Pons (tissue), 1 donor: ENCODE measurements around the gene GOLGA6L7.
"Not testable (repeated sequence)": the region's sequence is repeated elsewhere in the genome, so short reads cannot be mapped to it uniquely, and the experiment has no call there.

ENCODE experiments used
- DNase-seq: peaks from one replicate; pipeline ENCODE4 v3.0.0-alpha.2; 2016; ENCODE audit warnings: low spot score

GOLGA6L7 gene, protein sequence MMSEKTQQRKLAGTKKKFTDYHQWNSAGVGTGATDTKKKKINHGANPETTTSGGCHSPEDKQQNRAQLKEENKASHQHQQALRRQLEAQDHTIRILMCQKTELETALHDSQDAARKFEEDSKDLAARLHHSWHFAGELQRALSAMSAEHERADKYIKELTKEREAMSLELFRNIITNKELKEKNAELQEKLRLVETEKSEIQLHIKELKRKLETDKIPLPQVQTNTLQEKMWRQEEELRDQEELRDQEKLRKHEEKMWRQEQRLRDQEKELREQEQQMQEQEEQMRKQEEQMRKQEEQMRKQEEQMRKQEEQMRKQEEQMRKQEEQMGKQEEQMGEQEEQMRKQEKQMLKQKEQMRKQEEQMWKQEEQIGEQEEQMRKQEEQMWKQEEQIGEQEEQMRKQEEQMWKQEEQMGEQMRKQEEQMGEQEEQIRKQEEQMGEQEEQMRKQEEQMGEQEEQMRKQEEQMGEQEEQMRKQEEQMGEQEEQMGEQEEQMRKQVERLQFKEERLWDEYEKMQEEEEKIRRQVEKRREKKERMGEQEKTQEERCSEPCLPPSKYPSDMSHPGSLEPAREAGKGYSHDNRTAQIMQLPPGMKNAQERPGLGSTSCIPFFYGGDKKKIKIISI

DNA sequence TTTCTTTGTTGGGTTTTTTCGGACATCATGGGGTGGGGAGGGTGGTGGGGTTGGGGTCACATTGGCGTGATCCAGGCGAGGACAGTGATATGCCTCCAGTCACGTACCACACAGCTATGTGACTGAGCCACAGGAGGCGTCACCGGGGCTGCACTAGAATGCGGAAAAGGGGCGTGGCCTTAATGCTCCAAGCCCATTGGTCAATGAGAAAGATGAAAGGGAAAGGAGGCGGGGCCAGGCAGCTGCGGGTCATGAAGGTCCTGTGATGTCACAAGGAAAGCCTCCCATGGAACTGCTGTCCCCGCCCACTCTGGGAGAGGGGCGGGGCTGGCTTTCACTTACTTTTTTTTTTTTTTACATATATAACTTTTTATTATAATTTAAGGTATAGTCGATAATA lies at the start of gene GOLGA6L7:
GOLGA6L7 (minus strand) TSS at position 124 of the 400 bp plus-strand sequence; CDS start at position 29, 95 bp downstream.
- not testable (repeated sequence) for DNase-seq

DNA sequence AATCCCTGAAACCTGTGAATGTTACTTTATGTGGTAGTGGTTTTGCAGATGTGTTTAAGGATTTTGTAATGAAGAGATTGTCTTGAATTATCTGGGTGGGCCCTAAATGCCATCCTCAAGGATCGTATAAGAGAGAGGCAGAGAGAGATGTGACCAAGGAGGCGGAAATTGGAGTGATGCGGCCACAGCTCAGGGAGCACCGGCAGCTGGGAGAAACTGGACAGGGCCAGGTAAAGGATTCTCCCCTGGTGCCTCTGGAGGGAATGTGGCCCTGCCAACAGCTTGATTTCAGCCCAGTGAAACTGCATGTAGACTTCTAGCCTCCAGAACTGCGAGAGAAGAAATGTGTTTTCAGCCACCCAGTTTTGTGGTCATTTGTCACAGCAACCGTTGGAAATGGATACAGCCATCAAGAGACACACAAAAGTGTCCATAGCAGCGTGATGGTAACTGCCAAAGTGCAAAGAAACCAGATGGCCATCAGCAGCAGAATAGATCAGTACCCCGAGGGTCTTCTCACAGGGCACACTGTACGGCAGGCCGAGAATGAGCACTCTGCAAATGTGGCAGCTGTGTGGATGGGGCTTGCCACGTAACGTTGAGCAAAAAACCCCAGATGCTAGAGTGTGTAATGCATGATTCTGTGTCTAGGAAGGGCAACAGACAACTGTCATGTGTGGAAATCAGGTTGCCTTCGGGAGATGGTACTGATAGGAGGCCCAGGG lies 49.6 kb upstream of the GOLGA6L7 start:
- DNase-seq = no peak

DNA sequence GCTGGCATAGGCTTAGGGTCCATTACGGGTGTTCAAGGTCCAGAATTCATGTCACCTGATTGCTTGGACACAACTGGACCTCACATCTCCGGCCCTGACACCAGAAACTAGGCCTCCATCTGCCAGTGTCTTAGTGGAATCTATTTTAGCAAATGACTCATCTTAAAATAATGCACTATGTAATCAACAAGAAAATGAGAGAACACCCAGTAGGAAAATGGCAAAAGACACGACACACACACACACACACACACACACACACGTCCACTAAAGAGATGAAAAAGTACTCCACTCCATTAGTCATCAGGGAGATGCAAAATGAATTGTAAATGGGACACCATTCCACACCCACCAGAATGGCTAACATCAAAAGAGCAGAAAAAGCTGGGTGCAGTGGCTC lies 48.5 kb upstream of the GOLGA6L7 start:
- DNase-seq = no peak

DNA sequence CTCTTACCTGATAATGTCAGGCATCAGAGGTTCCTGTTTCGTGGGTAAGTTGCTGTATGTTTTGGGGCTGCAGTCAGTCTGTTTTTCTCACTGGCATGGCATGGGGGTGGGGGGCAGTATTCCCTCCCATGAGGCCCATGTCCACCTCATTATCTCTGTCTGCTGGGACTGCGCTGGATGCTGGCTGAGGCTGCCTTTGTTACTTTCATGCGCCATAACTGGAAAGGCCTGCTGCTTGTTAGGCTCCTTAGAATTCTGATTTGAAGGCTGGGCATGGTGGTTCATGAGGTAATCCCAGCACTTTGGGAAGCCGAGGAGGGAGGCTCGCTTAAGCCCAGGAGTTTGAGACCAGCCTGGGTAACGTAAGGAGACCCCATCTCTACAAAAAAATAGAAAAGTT lies 47.1 kb upstream of the GOLGA6L7 start:
- no peak for DNase-seq

DNA sequence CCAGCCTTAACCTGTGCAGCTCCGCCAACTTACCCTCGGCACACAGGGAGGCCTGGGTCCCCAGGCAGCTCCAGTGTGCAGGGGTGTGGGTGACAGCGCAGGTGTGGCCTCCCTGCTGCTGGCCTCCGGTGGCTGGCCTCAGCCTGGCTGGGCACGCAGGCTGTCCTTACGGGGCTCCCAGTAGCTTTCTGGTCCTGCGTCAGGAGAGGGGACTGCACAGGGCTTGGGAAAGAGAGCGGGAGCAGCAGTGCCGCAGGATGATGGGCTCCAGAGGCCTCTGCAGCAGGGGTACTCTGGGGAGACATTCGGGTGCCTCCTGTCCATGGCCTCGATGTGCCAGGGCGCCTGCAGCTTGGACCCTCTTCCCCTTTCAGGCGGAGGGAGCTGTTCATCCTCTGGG lies 46.7 kb upstream of the GOLGA6L7 start:
- DNase-seq = no peak

DNA sequence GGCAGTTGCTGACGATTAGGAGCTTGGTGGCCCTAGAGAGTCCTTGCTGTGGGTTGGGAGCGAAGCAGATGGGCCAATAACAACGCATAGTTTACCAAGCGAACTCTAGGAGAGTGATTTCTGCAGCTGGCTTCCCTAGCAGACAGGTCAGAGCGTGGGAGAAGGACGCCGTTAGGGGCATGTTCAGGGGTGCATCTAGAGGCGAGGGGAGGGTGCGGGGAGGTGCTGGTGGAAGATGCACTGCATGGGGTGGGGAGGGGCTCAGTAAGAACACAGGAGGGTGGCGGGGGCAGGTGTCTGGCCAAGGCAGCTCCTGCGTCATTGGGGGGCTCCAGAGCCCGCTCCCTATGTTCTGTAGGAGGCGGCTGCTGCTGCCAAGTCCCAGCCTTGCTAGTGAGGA lies 46.2 kb upstream of the GOLGA6L7 start:
- DNase-seq = no peak

DNA sequence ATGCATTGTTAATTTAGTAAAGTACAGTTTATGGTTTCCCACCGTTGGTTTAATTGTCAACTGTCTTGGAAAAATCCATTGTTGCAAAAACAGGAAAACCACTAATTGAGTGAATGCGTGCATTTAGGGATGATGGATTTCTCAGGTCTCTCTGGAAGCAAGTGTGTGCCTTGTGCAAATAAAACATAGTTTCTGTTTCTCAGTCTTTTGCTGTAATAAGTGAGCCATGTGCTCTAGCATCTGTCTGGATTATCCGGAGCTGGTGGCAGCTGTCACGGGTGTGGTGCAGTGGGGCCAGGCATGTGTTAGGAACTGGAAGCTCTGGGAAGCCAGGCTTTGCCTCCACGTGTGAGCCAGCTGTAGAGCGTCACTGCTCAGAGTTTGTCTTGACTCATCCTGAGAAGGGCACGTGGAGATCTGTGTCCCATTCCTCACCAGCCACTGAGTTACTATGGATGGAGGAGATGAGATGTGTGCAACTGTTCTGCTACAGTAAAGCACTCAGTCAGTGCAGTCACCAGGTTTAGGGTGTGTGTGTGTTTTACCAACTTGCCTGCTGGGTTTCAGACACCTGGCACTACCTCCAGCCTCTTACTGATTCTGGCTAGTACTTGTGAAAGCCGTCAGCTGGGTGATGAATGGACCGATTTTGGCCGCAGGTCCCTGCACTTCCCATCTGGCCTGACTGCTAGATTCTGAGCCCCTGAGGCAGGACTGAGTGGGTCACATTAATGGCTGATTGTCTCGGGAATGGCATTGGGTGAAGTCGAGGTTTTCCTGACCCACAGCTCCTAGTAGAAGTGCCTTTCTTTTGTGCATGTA lies 44.6 kb upstream of the GOLGA6L7 start:
- DNase-seq = no peak

DNA sequence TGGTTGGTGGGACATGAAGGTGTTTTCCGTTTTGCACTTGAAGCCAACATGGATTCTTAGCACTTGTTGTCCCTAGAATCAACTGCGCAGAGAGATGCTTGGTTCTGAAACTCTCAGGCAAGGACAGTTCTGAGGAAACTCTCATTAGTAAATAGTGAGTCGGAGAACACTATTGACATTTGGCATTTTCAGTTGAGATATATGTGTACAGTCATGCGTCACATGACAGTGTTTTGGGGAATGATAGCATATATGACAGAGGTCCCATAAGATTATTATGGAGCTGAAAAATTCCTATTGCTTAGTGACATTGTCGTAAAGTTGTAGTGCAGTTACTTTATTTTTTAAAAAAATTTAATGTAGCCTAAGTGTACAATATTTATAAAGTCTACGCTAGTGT lies 43.1 kb upstream of the GOLGA6L7 start:
- no peak for DNase-seq

DNA sequence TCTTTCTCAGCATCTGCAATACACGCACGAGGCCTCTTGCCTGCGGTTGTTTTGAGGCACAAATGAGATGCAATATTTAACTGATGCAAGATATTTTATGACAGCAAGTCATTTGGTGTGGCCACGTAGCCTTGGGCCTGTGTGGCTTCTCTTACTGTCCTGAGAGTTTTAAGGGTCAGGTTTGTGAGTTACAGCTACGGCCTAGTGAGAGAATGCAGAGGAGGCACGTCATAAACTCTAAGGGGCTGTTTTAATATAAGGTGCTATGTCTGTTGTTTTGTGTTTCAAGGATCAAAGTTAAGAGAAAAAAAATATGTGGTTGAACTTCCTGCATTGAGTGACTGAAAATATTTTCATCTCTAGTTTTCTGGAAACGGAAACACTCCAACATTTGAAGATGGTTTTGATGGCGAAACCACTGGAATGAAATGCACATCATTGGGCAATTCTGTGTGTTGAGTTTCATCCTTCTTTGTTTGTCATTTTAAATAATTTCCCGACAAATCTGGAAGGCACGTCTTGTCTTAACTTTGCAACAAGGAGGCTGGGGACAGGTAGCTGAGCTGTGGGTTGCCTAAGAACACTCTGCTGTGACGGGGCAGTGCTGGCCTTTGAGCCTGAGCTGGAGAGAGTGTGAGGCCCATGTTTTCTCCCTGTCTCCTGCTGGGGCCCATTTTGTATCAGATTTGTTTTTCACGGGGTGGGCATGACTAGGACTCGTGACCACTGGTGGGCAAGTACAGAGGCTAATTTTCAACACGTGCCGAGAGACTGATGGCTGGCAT lies 42.5 kb upstream of the GOLGA6L7 start:
- no peak for DNase-seq

DNA sequence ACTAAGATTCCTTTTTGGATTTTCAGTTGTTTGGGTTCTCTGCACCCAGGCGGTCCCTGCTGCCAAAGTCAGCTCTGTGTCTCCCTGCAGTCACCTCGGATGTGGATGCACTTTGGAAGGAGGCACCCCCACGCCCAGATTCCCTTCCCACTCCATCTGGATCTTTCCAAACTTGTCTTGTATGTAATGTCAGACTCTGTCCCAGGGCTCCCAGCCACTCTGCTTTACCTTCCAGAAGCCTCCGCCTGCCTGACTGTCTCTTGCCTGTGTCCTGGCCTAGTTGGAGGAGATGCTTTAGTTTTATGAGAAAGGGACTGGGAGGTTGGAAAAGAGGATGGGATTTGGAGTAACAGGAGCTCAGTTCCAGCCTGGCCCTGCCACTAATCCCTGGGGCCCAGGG lies 41.8 kb upstream of the GOLGA6L7 start:
- DNase-seq = not testable (repeated sequence)

DNA sequence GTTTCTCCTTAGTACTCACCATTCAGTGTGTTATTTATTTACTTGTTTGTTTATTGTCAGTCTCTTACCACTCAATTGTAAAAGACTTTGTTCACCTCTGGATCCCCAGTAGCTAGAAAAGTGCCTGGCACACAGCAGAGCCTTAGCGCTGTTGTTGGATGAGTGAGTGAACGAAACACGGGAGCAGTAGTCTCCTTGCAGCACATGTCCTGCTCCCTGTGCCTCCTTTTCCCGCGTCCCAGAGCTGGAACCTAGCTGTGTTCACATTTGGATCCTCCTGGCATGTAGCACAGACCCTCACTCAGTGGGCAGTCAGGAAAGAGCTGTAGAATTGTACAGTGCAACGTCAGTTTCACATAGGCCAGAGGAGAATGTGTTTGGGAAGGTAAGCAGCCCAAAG lies 41.4 kb upstream of the GOLGA6L7 start:
- DNase-seq = not testable (repeated sequence)

DNA sequence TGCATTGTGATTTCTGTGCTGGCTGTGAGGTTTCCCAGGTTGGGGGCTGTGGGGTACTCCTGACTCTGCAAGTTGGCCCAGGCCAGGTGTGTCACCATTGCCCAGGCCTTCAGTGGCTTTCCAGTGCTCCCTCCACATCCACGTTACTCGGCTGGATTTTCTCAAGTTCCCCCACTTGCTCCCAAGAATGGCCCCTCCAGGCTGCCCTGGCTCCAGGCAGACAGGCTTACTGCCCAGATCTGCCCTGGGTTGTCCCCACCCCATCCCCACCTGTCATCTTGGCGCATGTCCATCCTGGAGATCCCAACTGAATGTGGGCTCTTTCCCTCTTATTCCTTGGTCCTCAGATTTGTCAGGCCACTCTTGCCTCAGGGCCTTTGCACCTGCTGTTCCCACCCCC lies 40.9 kb upstream of the GOLGA6L7 start:
- no peak for DNase-seq

DNA sequence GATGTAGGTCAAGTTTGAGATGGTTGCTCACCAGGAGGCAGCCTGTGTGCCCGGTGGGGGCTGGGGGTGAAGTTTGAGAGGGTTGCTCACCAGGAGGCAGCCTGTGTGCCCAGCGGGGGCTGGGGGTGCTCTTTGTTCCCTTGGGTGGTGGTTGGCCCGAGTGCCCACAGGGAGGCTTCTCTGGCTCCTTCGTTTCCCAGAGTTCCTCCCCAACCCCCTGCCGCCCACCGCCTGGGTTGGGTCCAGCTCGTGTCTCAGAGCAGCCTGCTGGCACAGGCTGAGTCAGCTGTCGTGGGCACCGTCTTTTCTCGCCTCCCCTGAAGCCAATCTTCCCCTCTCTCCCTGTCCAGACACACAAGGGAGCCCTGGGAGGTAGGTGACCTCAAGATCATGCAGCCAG lies 40.5 kb upstream of the GOLGA6L7 start:
- no peak for DNase-seq

DNA sequence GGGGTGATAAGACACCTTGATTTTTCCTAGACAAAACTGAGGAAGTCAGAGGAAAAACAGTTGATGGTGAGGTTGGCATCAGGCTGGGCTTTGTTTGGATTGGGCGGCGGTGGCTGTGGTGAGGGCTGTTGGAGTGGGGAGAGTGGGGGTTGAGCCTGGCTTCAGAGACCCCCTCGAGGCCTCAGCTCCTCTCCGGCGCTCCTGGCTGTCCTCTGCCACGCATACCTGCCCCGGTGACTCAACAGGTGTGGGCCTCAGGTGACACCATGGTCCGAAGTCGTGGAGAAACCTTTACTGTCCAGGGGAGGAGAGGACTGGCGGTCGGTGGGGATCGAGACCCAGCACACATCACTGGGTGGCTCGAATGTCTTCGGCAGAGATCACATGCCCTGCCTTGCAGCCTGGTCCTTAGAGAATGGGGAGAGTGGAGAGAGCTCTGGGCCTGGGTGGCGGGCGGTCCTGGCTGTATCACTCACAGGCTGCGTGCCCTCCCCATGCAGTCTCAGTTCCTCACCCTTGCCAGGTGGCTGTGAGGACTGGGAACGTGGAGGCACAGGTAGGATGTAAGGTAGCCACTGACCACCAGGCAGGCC lies 40.0 kb upstream of the GOLGA6L7 start:
- no peak for DNase-seq

DNA sequence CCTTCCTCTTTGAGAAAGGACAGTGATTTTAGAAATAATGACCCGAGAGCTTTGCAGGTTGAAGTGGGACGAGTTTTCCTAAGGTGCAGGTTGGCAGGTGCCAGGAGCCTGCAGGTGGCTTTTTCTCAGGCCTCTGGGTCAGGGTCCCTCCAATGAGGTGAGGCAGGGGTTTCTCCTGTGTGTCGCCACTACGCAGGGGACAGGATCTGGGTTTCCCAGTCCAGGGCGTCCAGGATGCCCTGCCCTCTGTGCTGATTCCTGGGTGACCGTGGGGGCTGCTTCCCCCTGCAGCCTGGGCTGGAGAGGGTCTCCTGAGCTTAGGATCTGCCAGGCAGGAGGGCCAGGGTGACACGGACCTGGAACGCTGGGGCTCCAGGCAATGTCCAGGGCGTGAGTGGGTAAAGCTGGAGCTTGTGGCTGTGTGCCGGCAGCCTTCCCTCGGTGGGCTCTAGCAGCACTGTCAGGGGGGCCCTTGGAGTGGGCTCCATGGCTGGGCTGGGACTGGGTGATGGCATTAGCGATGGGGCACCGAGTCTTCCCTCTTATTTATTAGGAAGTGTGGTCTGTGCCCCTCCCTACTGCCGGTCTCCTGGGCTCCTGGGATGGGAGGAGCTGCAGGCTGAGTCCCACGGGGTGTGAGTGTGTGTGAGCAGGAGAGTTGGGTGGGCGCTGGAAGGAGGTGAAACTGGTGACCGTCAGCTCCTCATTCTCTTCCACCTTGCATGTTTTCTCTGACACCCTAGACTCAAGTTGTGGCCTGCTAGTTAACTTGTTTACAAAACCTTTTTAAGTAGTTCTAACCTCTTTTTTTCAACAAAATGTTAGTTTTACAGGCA lies 39.1 kb upstream of the GOLGA6L7 start:
- DNase-seq = no peak

DNA sequence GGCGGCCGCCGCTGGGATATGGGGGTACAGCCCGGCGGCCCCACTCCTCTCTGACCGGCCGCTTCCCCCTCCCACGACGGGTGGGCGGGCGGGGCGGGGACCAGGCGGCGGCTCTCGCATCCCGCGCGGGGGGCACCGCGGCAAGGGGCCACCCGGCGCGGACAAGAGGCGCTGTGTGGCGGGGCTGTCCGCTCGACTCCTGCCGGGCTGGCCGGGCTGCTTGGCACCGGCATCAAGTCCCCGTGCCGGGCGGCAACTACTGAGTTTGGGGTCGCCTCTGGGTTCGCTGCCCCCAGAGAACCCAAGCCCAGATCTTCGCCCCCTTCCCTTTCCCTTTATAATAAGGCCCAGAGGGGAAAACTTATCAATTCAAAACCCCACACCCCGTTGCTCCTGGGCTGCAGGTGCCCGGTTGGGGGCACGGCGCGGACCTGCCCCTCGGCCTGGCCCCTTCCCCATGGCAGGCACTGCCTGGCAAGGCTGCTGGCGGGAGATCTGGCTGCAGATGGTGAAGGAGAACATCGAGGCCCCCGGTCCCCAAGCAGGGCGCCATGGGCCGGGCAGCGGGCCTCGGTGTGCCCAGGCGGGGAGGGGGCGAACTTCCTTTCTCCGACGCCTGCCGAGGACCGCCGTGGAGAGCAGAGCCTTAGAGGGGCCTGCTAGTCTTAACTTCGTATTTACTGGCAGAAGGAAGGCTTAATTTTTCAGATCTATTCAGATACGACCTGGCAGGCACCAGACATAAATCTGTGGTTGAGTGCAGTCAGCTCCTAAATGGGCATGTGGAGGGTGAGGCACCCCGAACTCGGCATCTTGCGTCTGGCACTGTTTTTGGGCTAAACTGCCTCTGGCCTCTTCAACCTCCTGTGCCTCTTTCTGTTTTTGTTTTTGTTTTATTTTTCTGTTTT lies 38.2 kb upstream of the GOLGA6L7 start:
- no peak for DNase-seq

DNA sequence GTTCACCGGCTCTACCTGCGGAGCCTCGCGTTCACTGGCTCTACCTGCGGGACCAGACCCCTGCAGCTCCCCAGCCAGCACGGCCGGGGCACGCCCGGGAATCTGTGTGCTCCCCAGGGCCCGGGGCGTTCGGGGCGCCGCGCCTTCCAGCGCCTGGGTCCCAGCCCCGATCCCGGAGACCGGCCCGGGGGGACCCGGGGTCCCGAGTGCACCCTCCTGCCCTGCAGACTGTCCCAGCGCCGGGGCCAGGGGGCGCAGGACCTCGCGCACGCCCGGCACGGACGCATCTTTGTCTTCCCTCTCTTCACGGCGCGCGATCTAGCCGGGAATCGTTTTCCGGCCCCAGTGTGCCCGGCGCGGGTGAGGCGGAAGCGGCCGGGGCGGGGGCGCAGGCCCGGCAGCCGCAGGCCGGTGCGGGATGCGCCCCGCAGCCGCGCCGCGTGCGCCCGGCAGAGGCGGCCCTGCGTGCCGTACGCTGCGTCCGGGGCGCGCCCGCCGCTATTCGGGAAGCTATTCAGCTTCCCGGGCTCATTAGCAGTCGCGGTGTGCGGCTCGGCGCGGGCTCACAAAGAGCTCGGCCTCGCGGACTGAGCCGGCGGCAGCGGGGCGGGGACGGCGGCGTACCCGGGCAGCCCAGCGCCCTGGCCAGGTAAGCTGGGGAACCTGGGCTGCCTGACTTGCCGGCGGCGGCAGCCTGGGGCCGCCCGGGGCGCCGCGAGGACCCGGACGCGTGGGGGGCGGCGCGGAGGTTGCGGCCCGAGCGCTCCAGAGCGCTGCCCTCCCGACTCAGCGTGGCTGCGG lies 37.4 kb upstream of the GOLGA6L7 start, which contains the start of gene APBA2:
APBA2 (plus strand) TSS at position 345 of the 801 bp plus-strand sequence. CDS start 167,911 bp downstream, outside the sequence.
- DNase-seq = no peak

DNA sequence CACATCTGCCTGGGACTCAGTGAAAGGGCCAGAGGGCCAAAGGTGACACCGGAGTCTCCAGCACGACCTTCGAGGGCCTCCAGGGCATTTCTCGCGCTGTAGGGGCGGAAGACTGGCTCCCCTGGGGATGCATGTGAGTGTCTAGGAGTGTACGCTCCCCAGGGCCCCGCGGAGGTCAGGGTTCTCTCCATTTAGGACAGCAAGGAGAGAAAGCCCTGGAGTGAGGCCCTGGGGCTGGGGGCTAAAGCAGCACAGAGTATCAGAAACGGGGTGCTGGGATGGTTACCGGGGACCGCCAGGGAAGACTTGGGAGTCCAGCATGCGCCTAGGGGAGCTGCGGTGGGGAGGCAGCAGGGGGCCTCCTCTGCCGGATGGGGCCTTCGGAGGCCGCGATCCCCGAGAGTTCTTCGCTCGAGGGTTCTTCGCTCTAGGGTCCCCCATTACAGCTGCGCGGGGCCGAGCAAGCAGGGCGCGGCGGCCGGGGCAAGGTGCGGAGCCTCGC lies 36.7 kb upstream of the GOLGA6L7 start:
- DNase-seq = no peak
